Panc1 (cell line): ENCODE data around the gene PABPN1.

Experiments
- CTCF ChIP-seq: fragments of 450-650 bp; IDR thresholded peaks from 2 replicates; pipeline ENCODE4 v1.5.1; 2017; ENCODE audit warnings: mild to moderate bottlenecking
- SIN3A ChIP-seq: IDR thresholded peaks from 2 replicates; pipeline ENCODE4 v1.6.1; 2012; ENCODE audit warnings: low read depth, mild to moderate bottlenecking, low read length, moderate library complexity, borderline replicate concordance; ENCODE audit not compliant: insufficient read depth
- TF ChIP-seq, protein P1 (sequence below), 2 experiments: IDR thresholded peaks; 2 replicates each; pipeline ENCODE4 v1.6.1; 2011 to 2012; ENCODE audit warnings: low read depth in 2 of 2, control low read depth in 1 of 2, low read length in 1 of 2, mild to moderate bottlenecking in 1 of 2, moderate library complexity in 1 of 2; ENCODE audit not compliant: insufficient read depth in 1 of 2

- TF ChIP-seq SIN3A (no peak), CTCF (peak; percentile 25; the same call in 1 of the 2 replicates)
- TF ChIP-seq, protein P1, sequence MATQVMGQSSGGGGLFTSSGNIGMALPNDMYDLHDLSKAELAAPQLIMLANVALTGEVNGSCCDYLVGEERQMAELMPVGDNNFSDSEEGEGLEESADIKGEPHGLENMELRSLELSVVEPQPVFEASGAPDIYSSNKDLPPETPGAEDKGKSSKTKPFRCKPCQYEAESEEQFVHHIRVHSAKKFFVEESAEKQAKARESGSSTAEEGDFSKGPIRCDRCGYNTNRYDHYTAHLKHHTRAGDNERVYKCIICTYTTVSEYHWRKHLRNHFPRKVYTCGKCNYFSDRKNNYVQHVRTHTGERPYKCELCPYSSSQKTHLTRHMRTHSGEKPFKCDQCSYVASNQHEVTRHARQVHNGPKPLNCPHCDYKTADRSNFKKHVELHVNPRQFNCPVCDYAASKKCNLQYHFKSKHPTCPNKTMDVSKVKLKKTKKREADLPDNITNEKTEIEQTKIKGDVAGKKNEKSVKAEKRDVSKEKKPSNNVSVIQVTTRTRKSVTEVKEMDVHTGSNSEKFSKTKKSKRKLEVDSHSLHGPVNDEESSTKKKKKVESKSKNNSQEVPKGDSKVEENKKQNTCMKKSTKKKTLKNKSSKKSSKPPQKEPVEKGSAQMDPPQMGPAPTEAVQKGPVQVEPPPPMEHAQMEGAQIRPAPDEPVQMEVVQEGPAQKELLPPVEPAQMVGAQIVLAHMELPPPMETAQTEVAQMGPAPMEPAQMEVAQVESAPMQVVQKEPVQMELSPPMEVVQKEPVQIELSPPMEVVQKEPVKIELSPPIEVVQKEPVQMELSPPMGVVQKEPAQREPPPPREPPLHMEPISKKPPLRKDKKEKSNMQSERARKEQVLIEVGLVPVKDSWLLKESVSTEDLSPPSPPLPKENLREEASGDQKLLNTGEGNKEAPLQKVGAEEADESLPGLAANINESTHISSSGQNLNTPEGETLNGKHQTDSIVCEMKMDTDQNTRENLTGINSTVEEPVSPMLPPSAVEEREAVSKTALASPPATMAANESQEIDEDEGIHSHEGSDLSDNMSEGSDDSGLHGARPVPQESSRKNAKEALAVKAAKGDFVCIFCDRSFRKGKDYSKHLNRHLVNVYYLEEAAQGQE (IDR thresholded peaks at IDR 0.05; ENCODE audit: insufficient read depth in 1 of 2, low read depth in 2 of 2, low read length in 1 of 2): no peak
Measured at GRCh38 chr14:23351681-23352505, 30.6 kb downstream of the PABPN1 start.
